PC-9 (cell line): Measurements from ENCODE around the gene SPANXC. TPM values are rescaled to one million over a fixed set of nuclear protein-coding genes. Genes with fewer than 3 reads are reported as not detected.
A peak's percentile ranks its signal among the peaks of the same experiment; 100 is the strongest.

ENCODE experiments used
- BruUV-seq: library from RNA; stranded (reverse); fragments of 400-500 nt; replicated peaks from 2 replicates; lab custom pipeline; 2021; lab: Mats Ljungman, UMichigan
- CTCF ChIA-PET: fragments of 300-600 bp; sonication (Branson Sonifier 250); formaldehyde crosslinking; loops from one replicate; lab custom pipeline; 2022; ENCODE audit warnings: antibody characterized with exemption; lab: Charles Lee
- POLR2A ChIA-PET: fragments of 300-600 bp; sonication (Branson Sonifier 250); formaldehyde crosslinking; loops from one replicate; lab custom pipeline; 2022; ENCODE audit warnings: antibody characterized with exemption; ENCODE audit not compliant: unreplicated experiment; lab: Charles Lee
- DNase-seq, 2 experiments: peaks; one replicate each; pipeline versions ENCODE4 v3.0.0 to v3.0.0-alpha.2; 2015 to 2022; ENCODE audit warnings: mixed read lengths in 1 of 2
- H2AFZ ChIP-seq: fragments of 200-600 bp; sonication (generic); 2 replicates; pipeline ENCODE4 v1.8.1; 2017; ENCODE audit warnings: antibody characterized with exemption
- H3F3A ChIP-seq: fragments of 200-600 bp; sonication (generic); 2 replicates; pipeline ENCODE4 v1.8.1; 2017; ENCODE audit warnings: antibody characterized with exemption, mild to moderate bottlenecking, low read depth; ENCODE audit not compliant: insufficient read depth
- H3K27ac ChIP-seq: fragments of 200-600 bp; sonication (generic); 2 replicates; pipeline ENCODE4 v1.6.1; 2016; ENCODE audit warnings: mixed run types
- H3K27me3 ChIP-seq: fragments of 200-600 bp; sonication (generic); 2 replicates; pipeline ENCODE4 v1.6.1; 2016; ENCODE audit warnings: low read depth, mixed run types; ENCODE audit not compliant: insufficient read depth
- H3K36me3 ChIP-seq: fragments of 200-600 bp; sonication (generic); 2 replicates; pipeline ENCODE4 v1.6.1; 2016; ENCODE audit warnings: low read depth, mixed run types
- H3K4me1 ChIP-seq: fragments of 200-600 bp; sonication (generic); replicated peaks from 2 replicates; pipeline ENCODE4 v1.6.1; 2016; ENCODE audit warnings: mixed run types; ENCODE audit not compliant: insufficient read depth
- H3K4me2 ChIP-seq: fragments of 200-600 bp; sonication (generic); 2 replicates; pipeline ENCODE4 v1.6.1; 2017; ENCODE audit warnings: mixed run types
- H3K4me3 ChIP-seq: fragments of 200-600 bp; sonication (generic); 2 replicates; pipeline ENCODE4 v1.6.1; 2016; ENCODE audit warnings: mixed run types
- H3K79me2 ChIP-seq: fragments of 200-600 bp; sonication (generic); 2 replicates; pipeline ENCODE4 v1.6.1; 2017; ENCODE audit warnings: low read depth, mixed run types
- H3K9me2 ChIP-seq: fragments of 200-600 bp; sonication (generic); 2 replicates; pipeline ENCODE4 v1.8.1; 2017; ENCODE audit warnings: mild to moderate bottlenecking; ENCODE audit not compliant: insufficient read depth
- H3K9me3 ChIP-seq: fragments of 200-600 bp; sonication (generic); 2 replicates; pipeline ENCODE4 v1.8.1; 2016; ENCODE audit warnings: low read depth; ENCODE audit not compliant: insufficient read depth
- H4K20me1 ChIP-seq: fragments of 200-600 bp; sonication (generic); 2 replicates; pipeline ENCODE4 v1.8.1; 2017; ENCODE audit not compliant: insufficient read depth
- EZH2 ChIP-seq: fragments of 200-600 bp; sonication (generic); IDR thresholded peaks from 2 replicates; pipeline ENCODE4 v1.8.0; 2017; ENCODE audit warnings: antibody characterized with exemption, low read depth
- intact Hi-C: fragments of 100-400 bp; cut with micrococcal nuclease; formaldehyde crosslinking; loops from one replicate; pipeline ENCODE4 v1.10.0; 2022; ENCODE audit not compliant: unreplicated experiment
- total RNA-seq: library from RNA; stranded (reverse); gene quantifications from 2 replicates; pipeline ENCODE4 v1.2.3, GENCODE V29; 2021
- TF ChIP-seq, protein P1 (sequence below): fragments of 200-600 bp; sonication (generic); conservative IDR thresholded peaks from 2 replicates; pipeline ENCODE4 v1.6.1; 2017; ENCODE audit warnings: mixed run types, antibody characterized with exemption, mild to moderate bottlenecking, moderate library complexity

Gene SPANXC
- total RNA-seq, 1 experiment from 2014 or later = 13.5 TPM

DNA sequence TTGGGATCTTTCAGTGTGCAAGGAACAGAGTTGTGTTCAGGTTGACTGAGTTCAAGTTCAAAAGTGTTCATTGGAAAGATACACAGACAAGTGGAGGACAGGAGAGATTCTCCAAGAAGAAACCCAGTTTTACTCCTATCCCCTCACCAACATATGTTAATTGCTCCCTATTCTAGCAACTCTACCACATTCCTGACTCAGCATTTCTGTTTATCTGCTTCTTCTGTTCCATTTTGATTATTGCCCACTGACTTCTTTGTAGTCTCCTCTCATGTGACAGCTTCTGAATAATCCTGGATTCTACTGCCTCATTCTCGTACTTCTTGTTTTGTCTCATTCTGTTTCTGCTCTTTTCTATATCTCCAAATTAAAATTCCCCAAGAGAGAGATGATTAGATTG is 15.8 kb upstream of the SPANXC start:
- CTCF ChIA-PET = no interaction called here
- POLR2A ChIA-PET = no interaction called here
- Histone ChIP-seq H3K9me3 (no peaks in the 10 kb centered on the region), H3K79me2 (no peaks in the 10 kb centered on the region), H4K20me1 (no peaks in the 10 kb centered on the region), H3K4me2 (no peak overlapping the region), H3K9me2 (no peaks in the 10 kb centered on the region; the same call in 1 of the 2 replicates), H3F3A (no peaks in the 10 kb centered on the region), H3K27ac (no peak overlapping the region), H3K4me3 (no peak overlapping the region), H3K36me3 (no peaks in the 10 kb centered on the region), H3K4me1 (no peaks in the 10 kb centered on the region), H3K27me3 (peaks cover 14% of the 10 kb centered on the region), H2AFZ (no peak overlapping the region)
- intact Hi-C loops = no loop called here
- TF ChIP-seq EZH2 = no peak
- TF ChIP-seq, protein P1, sequence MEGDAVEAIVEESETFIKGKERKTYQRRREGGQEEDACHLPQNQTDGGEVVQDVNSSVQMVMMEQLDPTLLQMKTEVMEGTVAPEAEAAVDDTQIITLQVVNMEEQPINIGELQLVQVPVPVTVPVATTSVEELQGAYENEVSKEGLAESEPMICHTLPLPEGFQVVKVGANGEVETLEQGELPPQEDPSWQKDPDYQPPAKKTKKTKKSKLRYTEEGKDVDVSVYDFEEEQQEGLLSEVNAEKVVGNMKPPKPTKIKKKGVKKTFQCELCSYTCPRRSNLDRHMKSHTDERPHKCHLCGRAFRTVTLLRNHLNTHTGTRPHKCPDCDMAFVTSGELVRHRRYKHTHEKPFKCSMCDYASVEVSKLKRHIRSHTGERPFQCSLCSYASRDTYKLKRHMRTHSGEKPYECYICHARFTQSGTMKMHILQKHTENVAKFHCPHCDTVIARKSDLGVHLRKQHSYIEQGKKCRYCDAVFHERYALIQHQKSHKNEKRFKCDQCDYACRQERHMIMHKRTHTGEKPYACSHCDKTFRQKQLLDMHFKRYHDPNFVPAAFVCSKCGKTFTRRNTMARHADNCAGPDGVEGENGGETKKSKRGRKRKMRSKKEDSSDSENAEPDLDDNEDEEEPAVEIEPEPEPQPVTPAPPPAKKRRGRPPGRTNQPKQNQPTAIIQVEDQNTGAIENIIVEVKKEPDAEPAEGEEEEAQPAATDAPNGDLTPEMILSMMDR = no peak
- BruUV-seq = no TSS peak
- DNase-seq = no peak

DNA sequence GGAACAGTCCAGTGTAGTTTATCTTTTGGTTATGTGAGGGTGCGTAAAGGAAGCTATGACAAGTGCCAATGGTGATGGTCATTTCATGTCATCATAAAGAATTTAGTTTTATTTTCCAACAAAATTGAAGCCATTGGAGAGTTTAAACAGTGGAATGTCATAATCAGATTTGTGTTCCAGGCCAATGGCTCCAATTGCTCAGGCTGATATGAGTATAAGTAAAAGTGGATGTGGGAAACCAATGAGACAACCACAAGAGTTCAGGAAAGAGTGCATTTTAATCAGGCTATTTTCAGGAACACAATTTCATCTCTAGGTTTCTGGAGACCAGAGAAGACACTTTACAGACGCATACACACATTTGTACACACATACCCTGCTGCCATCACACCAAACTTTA is 20.7 kb downstream of the SPANXC start:
- no peaks in the 10 kb centered on the region; the same call in 1 of the 2 replicates for H3K9me2 ChIP-seq
- CTCF ChIA-PET = no interaction called here
- intact Hi-C loops = no loop called here
- H3K79me2 ChIP-seq = no peaks in the 10 kb centered on the region
- DNase-seq = no peak
- H4K20me1 ChIP-seq = no peaks in the 10 kb centered on the region
- H2AFZ ChIP-seq = no peak overlapping the region
- POLR2A ChIA-PET = no interaction called here
- no peak overlapping the region for H3K4me2 ChIP-seq
- peaks cover 9% of the 10 kb centered on the region; the same call in 1 of the 2 replicates for H3F3A ChIP-seq
- peaks cover 18% of the 10 kb centered on the region for H3K4me1 ChIP-seq
- no peak for TF ChIP-seq EZH2
- TF ChIP-seq, protein P1 = no peak
- 0 out of 2 replicates have a peak, but pooled peaks cover 4% of the 10 kb centered on the region for H3K9me3 ChIP-seq
- no peaks in the 10 kb centered on the region for H3K36me3 ChIP-seq
- no peaks in the 10 kb centered on the region for H3K27me3 ChIP-seq
- H3K4me3 ChIP-seq = no peak overlapping the region
- BruUV-seq = no TSS peak
- no peak overlapping the region for H3K27ac ChIP-seq

DNA sequence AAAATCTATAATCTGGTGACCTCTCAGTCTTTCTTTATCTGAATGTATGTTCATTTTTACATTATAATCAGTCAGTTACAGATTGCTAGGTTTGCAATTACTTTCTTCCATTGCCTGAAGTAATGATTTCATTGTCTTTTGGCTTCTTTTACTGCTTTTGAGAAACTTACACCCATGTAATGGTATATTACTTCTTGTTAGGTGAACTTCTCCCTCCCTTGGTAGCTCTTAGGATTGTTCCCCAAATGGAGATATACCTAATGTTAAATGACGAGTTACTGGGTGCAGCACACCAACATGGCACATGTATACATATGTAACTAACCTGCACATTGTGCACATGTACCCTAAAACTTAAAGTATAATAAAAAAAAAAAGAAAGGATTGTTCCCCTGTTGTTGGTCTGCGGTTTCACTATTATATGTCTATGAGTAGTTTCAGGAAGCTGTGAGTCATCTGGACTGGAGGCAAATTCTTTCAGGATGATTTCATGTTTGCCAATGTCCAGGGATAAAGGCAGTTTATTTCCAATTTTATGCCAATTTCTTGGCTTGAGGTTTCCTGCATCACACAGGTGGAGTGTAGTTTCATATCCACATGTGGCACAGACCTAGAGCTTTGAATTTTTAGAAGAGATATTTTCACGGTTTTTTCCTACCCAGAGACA is 21.8 kb downstream of the SPANXC start:
- ChIA-PET CTCF (no interaction called here), POLR2A (no interaction called here)
- BruUV-seq = no TSS peak
- peak overlapping the region; percentile 69 for H3K27ac ChIP-seq
- H3K36me3 ChIP-seq = no peaks in the 10 kb centered on the region
- TF ChIP-seq, protein P1 = no peak
- no peak for TF ChIP-seq EZH2
- H4K20me1 ChIP-seq = no peaks in the 10 kb centered on the region
- intact Hi-C loops = no loop called here
- peaks cover 18% of the 10 kb centered on the region for H3K4me1 ChIP-seq
- H3K4me3 ChIP-seq = no peak overlapping the region
- H2AFZ ChIP-seq = no peak overlapping the region
- H3K4me2 ChIP-seq = peak overlapping the region; percentile 42
- peaks cover 9% of the 10 kb centered on the region; the same call in 1 of the 2 replicates for H3F3A ChIP-seq
- H3K9me3 ChIP-seq = 0 out of 2 replicates have a peak, but pooled peaks cover 4% of the 10 kb centered on the region
- no peaks in the 10 kb centered on the region for H3K27me3 ChIP-seq
- H3K79me2 ChIP-seq = no peaks in the 10 kb centered on the region
- H3K9me2 ChIP-seq = no peaks in the 10 kb centered on the region; the same call in 1 of the 2 replicates
- peak; percentile 28 to 82 for DNase-seq
